ENCODE data around the gene ANAPC4. TPM values are rescaled to one million over a fixed set of nuclear protein-coding genes. Genes with fewer than 3 reads are reported as not detected.

The ANAPC4 gene
- total and polyA plus RNA-seq, 2 of the 8 experiments (the other 6 are each of a cell fraction or from before 2014, with no cell fraction given), result 8.7 to 31.6 TPM

DNA sequence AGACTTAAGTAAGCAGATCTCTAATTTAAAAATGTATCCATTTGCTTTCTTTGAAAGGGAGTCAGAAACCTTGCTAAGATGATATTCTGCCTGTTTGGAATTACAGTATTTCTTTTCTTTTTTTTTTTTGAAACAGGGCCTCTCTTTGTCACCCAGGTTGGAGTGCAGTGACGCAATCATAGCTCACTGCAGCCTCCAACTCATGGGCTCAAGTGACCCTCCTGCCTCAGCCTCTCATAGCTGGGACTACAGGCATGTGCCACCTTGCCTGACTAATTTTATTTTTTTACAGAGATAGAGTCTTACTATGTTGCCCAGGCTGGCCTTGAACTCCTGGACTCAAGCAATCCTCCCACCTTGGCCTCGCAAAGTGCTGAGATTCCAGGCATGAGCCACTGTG is 40.0 kb downstream of the ANAPC4 start (continued):
- no peak for TF ChIP-seq YY1 (IDR thresholded peaks at IDR 0.05; ENCODE audit: low read depth, low read length)
- no peak for TF ChIP-seq KDM4A (IDR thresholded peaks at IDR 0.05; ENCODE audit: low read depth, low read length, severe bottlenecking)
- no peak for TF ChIP-seq BRCA1 (IDR thresholded peaks at IDR 0.05; ENCODE audit: low read depth, low read length)

Data from H1 (cell line).